SH-SY5Y (cell line): ENCODE results near the gene PLCL2.

Experiments
- GATA2 ChIP-seq: IDR thresholded peaks from 2 replicates; pipeline ENCODE4 v1.6.1; 2011; ENCODE audit warnings: mild to moderate bottlenecking, low read depth, low read length
- GATA3 ChIP-seq: IDR thresholded peaks from 2 replicates; pipeline ENCODE4 v1.6.1; 2011; ENCODE audit warnings: low read depth, mild to moderate bottlenecking, low read length, moderate library complexity

PLCL2 gene

GRCh38 chr3:17077606-17078005, 192.9 kb downstream of the PLCL2 start:
- no peak for TF ChIP-seq GATA3
- TF ChIP-seq GATA2, result no peak

- TF ChIP-seq GATA3 (no peak), GATA2 (no peak)
These were observed 194.2 kb downstream of the PLCL2 start for GRCh38 chr3:17078926-17079465.

GRCh38 chr3:17079933-17080332, 195.2 kb downstream of the PLCL2 start:
- no peak for TF ChIP-seq GATA3
- no peak for TF ChIP-seq GATA2

- TF ChIP-seq GATA3, result no peak
- TF ChIP-seq GATA2, result no peak
These were observed 196.8 kb downstream of the PLCL2 start for GRCh38 chr3:17081520-17081919.

GRCh38 chr3:17087509-17087908, 202.8 kb downstream of the PLCL2 start:
- TF ChIP-seq GATA3 (no peak), GATA2 (no peak)

- no peak for TF ChIP-seq GATA3
- TF ChIP-seq GATA2, result no peak
These were observed 203.3 kb downstream of the PLCL2 start for GRCh38 chr3:17088017-17088416.

- no peak for TF ChIP-seq GATA3
- TF ChIP-seq GATA2, result no peak
These were observed 204.0 kb downstream of the PLCL2 start for GRCh38 chr3:17088602-17089313.

GRCh38 chr3:17089314-17089700, 204.6 kb downstream of the PLCL2 start:
- TF ChIP-seq GATA3 (no peak), GATA2 (no peak)

- TF ChIP-seq GATA2, result no peak
- no peak for TF ChIP-seq GATA3
These were observed 205.7 kb downstream of the PLCL2 start for GRCh38 chr3:17090280-17090983.

GRCh38 chr3:17091910-17092582, 207.3 kb downstream of the PLCL2 start:
- no peak for TF ChIP-seq GATA3
- TF ChIP-seq GATA2, result no peak

GRCh38 chr3:17092583-17092933, 207.8 kb downstream of the PLCL2 start:
- no peak for TF ChIP-seq GATA2
- TF ChIP-seq GATA3, result no peak

- TF ChIP-seq GATA2, result no peak
- no peak for TF ChIP-seq GATA3
These were observed 209.8 kb downstream of the PLCL2 start for GRCh38 chr3:17094551-17094950.

- TF ChIP-seq GATA2 (no peak), GATA3 (no peak)
These were observed 218.8 kb downstream of the PLCL2 start for GRCh38 chr3:17103579-17103978.

- TF ChIP-seq GATA2, result no peak
- no peak for TF ChIP-seq GATA3
These were observed 226.1 kb downstream of the PLCL2 start for GRCh38 chr3:17110660-17111396.

GRCh38 chr3:17111586-17111985, 226.8 kb downstream of the PLCL2 start:
- TF ChIP-seq GATA2 (no peak), GATA3 (no peak)
